CD14-positive monocyte (primary cell): ENCODE results near the gene NPSR1. TPM values are rescaled to one million over a fixed set of nuclear protein-coding genes. Genes with fewer than 3 reads are reported as not detected.

ENCODE experiments used
- DNase-seq, 3 donors: peaks; one replicate each; pipeline ENCODE4 v3.0.0-alpha.2; 2011 to 2022
- H2AFZ ChIP-seq: 2 replicates; pipeline ENCODE4 v1.6.0; 2012; ENCODE audit warnings: mild to moderate bottlenecking, low read depth, low read length, inconsistent platforms; ENCODE audit not compliant: insufficient read depth, poor library complexity, severe bottlenecking
- H3K27ac ChIP-seq, 2 donors: 1 replicate in 1 of 2; 2 replicates in 1 of 2; pipeline ENCODE4 v1.5.1; 2012 to 2013; ENCODE audit warnings: low read length in 2 of 2, control low read depth in 1 of 2, inconsistent platforms in 1 of 2, low read depth in 1 of 2, mild to moderate bottlenecking in 1 of 2
- H3K27me3 ChIP-seq, 2 donors: one replicate each; pipeline versions ENCODE4 v1.6.0 to v1.6.1; 2011 to 2013; ENCODE audit warnings: low read length in 2 of 2; ENCODE audit not compliant: control insufficient read depth in 2 of 2, insufficient read depth in 2 of 2
- H3K36me3 ChIP-seq, 2 donors: replicated peaks in 1 of 2; 1 replicate in 1 of 2; 2 replicates in 1 of 2; pipeline versions ENCODE4 v1.5.1 to v1.6.1; 2012 to 2013; ENCODE audit warnings: low read length in 2 of 2, control low read depth in 1 of 2, inconsistent platforms in 1 of 2, mild to moderate bottlenecking in 1 of 2; ENCODE audit not compliant: insufficient read depth in 2 of 2, control insufficient read depth in 1 of 2
- H3K4me1 ChIP-seq, 2 donors: 1 replicate in 1 of 2; 2 replicates in 1 of 2; pipeline versions ENCODE4 v1.5.1 to v1.6.1; 2012 to 2013; ENCODE audit warnings: low read length in 2 of 2, control low read depth in 1 of 2, inconsistent platforms in 1 of 2, mild to moderate bottlenecking in 1 of 2, moderate library complexity in 1 of 2; ENCODE audit not compliant: insufficient read depth in 2 of 2, control insufficient read depth in 1 of 2
- H3K4me2 ChIP-seq: replicated peaks from 2 replicates; pipeline ENCODE3; 2012; ENCODE audit warnings: low read length, moderate library complexity, mild to moderate bottlenecking; ENCODE audit not compliant: poor library complexity, severe bottlenecking; ENCODE audit errors: extremely low read depth
- H3K4me3 ChIP-seq, 3 experiments: fragments of 200-600 bp in 1 of 3; sonication (generic) in 1 of 3; replicated peaks in 1 of 3; 1 replicate in 2 of 3; 2 replicates in 1 of 3; pipeline ENCODE4 v1.5.1; 2011 to 2013; ENCODE audit warnings: low read length in 3 of 3, mild to moderate bottlenecking in 3 of 3, control low read depth in 2 of 3, low read depth in 2 of 3, inconsistent platforms in 1 of 3, moderate library complexity in 1 of 3
- H3K79me2 ChIP-seq: 2 replicates; pipeline ENCODE4 v1.6.0; 2012; ENCODE audit warnings: mild to moderate bottlenecking, control low read depth, inconsistent platforms, low read length, moderate library complexity; ENCODE audit not compliant: insufficient read depth
- H3K9ac ChIP-seq: 2 replicates; pipeline ENCODE4 v1.6.0; 2017; ENCODE audit warnings: low read length, mild to moderate bottlenecking; ENCODE audit not compliant: insufficient read depth, poor library complexity, severe bottlenecking
- H3K9me3 ChIP-seq, 2 donors: replicated peaks in 1 of 2; 1 replicate in 1 of 2; 2 replicates in 1 of 2; pipeline versions ENCODE4 v1.5.1 to v1.6.1; 2012 to 2013; ENCODE audit warnings: low read length in 2 of 2, control low read depth in 1 of 2; ENCODE audit not compliant: control insufficient read depth in 1 of 2, insufficient read depth in 1 of 2
- H4K20me1 ChIP-seq: 2 replicates; pipeline ENCODE4 v1.6.0; 2012; ENCODE audit warnings: mild to moderate bottlenecking, low read length, control low read depth, moderate library complexity; ENCODE audit not compliant: insufficient read depth
- H3K27ac Mint-ChIP-seq, 7 donors: one replicate each; pipeline ENCODE4 v1.8.0; 2020; ENCODE audit warnings: mild to moderate bottlenecking in 7 of 7, mixed read lengths in 7 of 7, moderate library complexity in 6 of 7, inconsistent platforms in 2 of 7
- H3K27me3 Mint-ChIP-seq, 3 donors: one replicate each; pipeline ENCODE4 v1.8.0; 2021 to 2022; ENCODE audit warnings: low read depth in 3 of 3, mild to moderate bottlenecking in 3 of 3, mixed read lengths in 3 of 3, moderate library complexity in 3 of 3, inconsistent platforms in 1 of 3
- H3K36me3 Mint-ChIP-seq, 2 donors: one replicate each; pipeline ENCODE4 v1.8.0; 2020; ENCODE audit warnings: mixed read lengths in 2 of 2, inconsistent platforms in 1 of 2, mild to moderate bottlenecking in 1 of 2
- H3K4me1 Mint-ChIP-seq: one replicate; pipeline ENCODE4 v1.8.0; 2020; ENCODE audit warnings: mild to moderate bottlenecking, mixed read lengths
- H3K4me3 Mint-ChIP-seq, 2 donors: one replicate each; pipeline ENCODE4 v1.8.0; 2020; ENCODE audit warnings: mild to moderate bottlenecking in 2 of 2, mixed read lengths in 2 of 2, moderate library complexity in 1 of 2
- H3K9me3 Mint-ChIP-seq, 7 donors: one replicate each; pipeline ENCODE4 v1.8.0; 2020 to 2022; ENCODE audit warnings: mixed read lengths in 7 of 7, mild to moderate bottlenecking in 6 of 7, moderate library complexity in 6 of 7, inconsistent platforms in 2 of 7
- CTCF ChIP-seq: fragments of 200-600 bp; IDR thresholded peaks from one replicate; pipeline ENCODE4 v1.8.0; 2022; ENCODE audit warnings: antibody characterized with exemption, mild to moderate bottlenecking
- WGBS: methylation state at CpG from one replicate; pipeline ENCODE4 v1.1.5; 2013; ENCODE audit warnings: missing lambda C conversion rate; ENCODE audit not compliant: insufficient coverage; 5-methylcytosine and 5-hydroxymethylcytosine counted together
- intact Hi-C, 2 donors: fragments of 100-400 bp; cut with micrococcal nuclease; formaldehyde crosslinking; loops; one replicate each; pipeline versions ENCODE4 v1.15.0 to v1.15.1; 2023
- polyA plus RNA-seq, 3 donors: library from polyadenylated mRNA; depleted of rRNA in 1 of 3; unstranded in 2 of 3; stranded (reverse) in 1 of 3; fragments of 300-500 nt in 2 of 3; fragments of >200 nt in 1 of 3; fragmentation: Illumina TruSeq in 2 of 3; gene quantifications; 1 replicate in 2 of 3; 2 replicates in 1 of 3; pipeline ENCODE4 v1.2.3, GENCODE V29; 2012 to 2021

NPSR1 gene
- polyA plus RNA-seq, 3 donors = not detected

GRCh38 chr7:34652809-34653208 lies 5.2 kb upstream of the NPSR1 start:
- no peaks in the 10 kb centered on the region for H3K27me3 ChIP-seq
- peaks cover 0 to 12% (median 4%) of the 10 kb centered on the region in 7 donors for H3K9me3 Mint-ChIP-seq
- no peak overlapping the region for H3K4me2 ChIP-seq
- H3K4me3 ChIP-seq = no peak overlapping the region
- no peak for TF ChIP-seq CTCF
- no peaks in the 10 kb centered on the region for H3K4me1 Mint-ChIP-seq
- no peaks in the 10 kb centered on the region for H4K20me1 ChIP-seq
- H3K9ac ChIP-seq = no peak overlapping the region
- DNase-seq = no peak
- intact Hi-C loops = no loop called here
- H2AFZ ChIP-seq = no peak overlapping the region
- H3K27ac ChIP-seq = no peak overlapping the region
- no peaks in the 10 kb centered on the region for H3K79me2 ChIP-seq
- no peak overlapping the region for H3K27ac Mint-ChIP-seq
- H3K4me3 Mint-ChIP-seq = no peak overlapping the region
- no peaks in the 10 kb centered on the region for H3K36me3 ChIP-seq
- H3K9me3 ChIP-seq = peaks cover 0 to 4% of the 10 kb centered on the region in 2 donors
- H3K27me3 Mint-ChIP-seq = no peaks in the 10 kb centered on the region
- 92% methylated on average over 4 of the region's 4 CpGs for WGBS
- H3K4me1 ChIP-seq = no peaks in the 10 kb centered on the region
- no peaks in the 10 kb centered on the region for H3K36me3 Mint-ChIP-seq

GRCh38 chr7:34653787-34654186 lies 4.2 kb upstream of the NPSR1 start:
- H3K9ac ChIP-seq = no peak overlapping the region
- no peaks in the 10 kb centered on the region for H4K20me1 ChIP-seq
- Mint-ChIP-seq H3K4me3 (no peak overlapping the region), H3K9me3 (peaks cover 0 to 12% (median 4%) of the 10 kb centered on the region in 7 donors), H3K4me1 (no peaks in the 10 kb centered on the region), H3K27ac (no peak overlapping the region), H3K36me3 (no peaks in the 10 kb centered on the region), H3K27me3 (no peaks in the 10 kb centered on the region)
- DNase-seq = no peak
- H3K4me1 ChIP-seq = no peaks in the 10 kb centered on the region
- H3K27me3 ChIP-seq = no peaks in the 10 kb centered on the region
- H3K4me3 ChIP-seq = no peak overlapping the region
- no CpG with 5 or more reads among the region's 1 CpG for WGBS
- no peak for TF ChIP-seq CTCF
- intact Hi-C loops = no loop called here
- no peak overlapping the region for H3K27ac ChIP-seq
- no peak overlapping the region for H2AFZ ChIP-seq
- no peak overlapping the region for H3K4me2 ChIP-seq
- no peaks in the 10 kb centered on the region for H3K36me3 ChIP-seq
- H3K9me3 ChIP-seq = peaks cover 0 to 4% of the 10 kb centered on the region in 2 donors
- H3K79me2 ChIP-seq = no peaks in the 10 kb centered on the region
